Esophagus squamous epithelium (tissue), 5 donors: ENCODE data around the gene ANKRD13A. TPM values are rescaled to one million over a fixed set of nuclear protein-coding genes. Genes with fewer than 3 reads are reported as not detected.
"Not testable (repeated sequence)": the region's sequence is repeated elsewhere in the genome, so short reads cannot be mapped to it uniquely, and the experiment has no call there.

Experiments used
- DNase-seq: peaks from one replicate; lab custom pipeline; 2025; lab: John Stamatoyannopoulos, UW
- H3K27ac ChIP-seq, 4 donors: fragments of 200-600 bp; sonication (generic); one replicate each; pipeline ENCODE4 v1.5.1; 2016 to 2019; ENCODE audit warnings: mild to moderate bottlenecking in 1 of 4
- H3K27me3 ChIP-seq, 4 donors: fragments of 200-600 bp; sonication (generic); 1 replicate in 3 of 4; 2 replicates in 1 of 4; pipeline versions ENCODE4 v1.5.1 to v1.6.0; 2017 to 2021; ENCODE audit warnings: antibody characterized with exemption in 1 of 4
- H3K36me3 ChIP-seq, 3 donors: fragments of 200-600 bp; sonication (generic); one replicate each; pipeline ENCODE4 v1.5.1; 2016 to 2019
- H3K4me1 ChIP-seq, 3 donors: fragments of 200-600 bp; sonication (generic); one replicate each; pipeline ENCODE4 v1.5.1; 2017 to 2019
- H3K4me3 ChIP-seq, 4 donors: fragments of 200-600 bp; sonication (generic); 1 replicate in 3 of 4; 2 replicates in 1 of 4; pipeline ENCODE4 v1.5.1; 2016 to 2019; ENCODE audit warnings: mild to moderate bottlenecking in 2 of 4, moderate library complexity in 1 of 4
- H3K9me3 ChIP-seq, 3 donors: fragments of 200-600 bp; sonication (generic); one replicate each; pipeline ENCODE4 v1.5.1; 2016 to 2019
- CTCF ChIP-seq, 6 experiments: fragments of 450-650 bp in 4 of 6; fragments of 200-600 bp in 2 of 6; sonication (generic) in 2 of 6; IDR thresholded peaks; one replicate each; pipeline ENCODE4 v1.5.1; 2016 to 2019; ENCODE audit warnings: antibody characterized with exemption in 6 of 6, mild to moderate bottlenecking in 4 of 6, moderate library complexity in 4 of 6
- POLR2A ChIP-seq, 4 donors: fragments of 450-650 bp; IDR thresholded peaks; one replicate each; pipeline ENCODE4 v1.6.1; 2017; ENCODE audit warnings: antibody characterized with exemption in 4 of 4, mild to moderate bottlenecking in 4 of 4, moderate library complexity in 3 of 4
- WGBS, 2 donors: methylation state at CpG; one replicate each; pipeline ENCODE4 v1.1.5; 2018; 5-methylcytosine and 5-hydroxymethylcytosine counted together
- intact Hi-C: fragments of 100-400 bp; cut with DNase I; formaldehyde crosslinking; loops from one replicate; pipeline ENCODE4 v1.15.0; 2022
- total RNA-seq, 4 donors: library from RNA; depleted of rRNA; stranded (reverse); fragments of >200 nt; gene quantifications; one replicate each; pipeline ENCODE4 v1.1.0, GENCODE V29; 2016
- donor health status: DM: yes; HTN: yes; CAD: no.

Gene ANKRD13A
- total RNA-seq, 4 donors from 2014 or later: 67.6 to 92.9 (median 72.8) TPM

- intact Hi-C loops: no loop called here
- 70 to 88% methylated on average over 2 of the region's 2 CpGs for WGBS, 2 donors
- Histone ChIP-seq H3K9me3 (no peaks in the 10 kb centered on the region), H3K27me3 (no peaks in the 10 kb centered on the region), H3K4me1 (no peaks in the 10 kb centered on the region), H3K36me3 (no peaks in the 10 kb centered on the region), H3K4me3 (no peak overlapping the region), H3K27ac (no peak overlapping the region)
- TF ChIP-seq POLR2A (IDR thresholded peaks at IDR 0.05): no peak
- TF ChIP-seq CTCF (IDR thresholded peaks at IDR 0.05): no peak
- no peak for DNase-seq
Observed at GRCh38 chr12:110065540-110065939, 66.3 kb downstream of the ANKRD13A start.

GRCh38 chr12:110067531-110067930 is 68.3 kb downstream of the ANKRD13A start:
- no peaks in the 10 kb centered on the region for H3K9me3 ChIP-seq
- no peak for DNase-seq
- H3K4me1 ChIP-seq: peaks cover 0 to 1% (median 0%) of the 10 kb centered on the region in 3 donors
- no peak for TF ChIP-seq CTCF (IDR thresholded peaks at IDR 0.05)
- no peak for TF ChIP-seq POLR2A (IDR thresholded peaks at IDR 0.05)
- 95 to 100% methylated on average over 2 to 7 of the region's 7 CpGs for WGBS, 2 donors
- no peaks in the 10 kb centered on the region for H3K27me3 ChIP-seq
- H3K4me3 ChIP-seq: no peak overlapping the region
- H3K36me3 ChIP-seq: no peaks in the 10 kb centered on the region
- H3K27ac ChIP-seq: no peak overlapping the region
- intact Hi-C loops: no loop called here

GRCh38 chr12:110068115-110068514 is 68.9 kb downstream of the ANKRD13A start:
- 83 to 88% methylated on average over 8 to 9 of the region's 9 CpGs for WGBS, 2 donors
- intact Hi-C loops: not testable (repeated sequence)

GRCh38 chr12:110068654-110069053 is 69.4 kb downstream of the ANKRD13A start:
- no peak for DNase-seq
- TF ChIP-seq POLR2A (IDR thresholded peaks at IDR 0.05): no peak
- TF ChIP-seq CTCF (IDR thresholded peaks at IDR 0.05): no peak
- intact Hi-C loops: no loop called here
- 91 to 100% methylated on average over 2 of the region's 2 CpGs for WGBS, 2 donors
- no peaks in the 10 kb centered on the region for H3K9me3 ChIP-seq
- H3K27me3 ChIP-seq: no peaks in the 10 kb centered on the region
- H3K4me3 ChIP-seq: no peak overlapping the region
- H3K27ac ChIP-seq: no peak overlapping the region
- H3K4me1 ChIP-seq: peaks cover 0 to 11% (median 7%) of the 10 kb centered on the region in 3 donors
- H3K36me3 ChIP-seq: no peaks in the 10 kb centered on the region

More at GRCh38 chr12:110068115-110068514, 68.9 kb downstream of the ANKRD13A start:
- not testable (repeated sequence) for H3K27me3 ChIP-seq, H3K36me3 ChIP-seq, H3K27ac ChIP-seq, DNase-seq, H3K9me3 ChIP-seq, H3K4me3 ChIP-seq, H3K4me1 ChIP-seq

- Histone ChIP-seq H3K4me1 (peaks cover 0 to 14% (median 7%) of the 10 kb centered on the region in 3 donors), H3K4me3 (no peak overlapping the region), H3K36me3 (no peaks in the 10 kb centered on the region), H3K9me3 (no peaks in the 10 kb centered on the region), H3K27ac (no peak overlapping the region), H3K27me3 (no peaks in the 10 kb centered on the region)
- TF ChIP-seq POLR2A (IDR thresholded peaks at IDR 0.05) (no peak), CTCF (IDR thresholded peaks at IDR 0.05) (no peak)
- intact Hi-C loops: no loop called here
- no peak for DNase-seq
Observed at GRCh38 chr12:110071504-110071903, 72.3 kb downstream of the ANKRD13A start.

- intact Hi-C loops: no loop called here
- no peak for DNase-seq
- H3K9me3 ChIP-seq: no peaks in the 10 kb centered on the region
- TF ChIP-seq CTCF (IDR thresholded peaks at IDR 0.05): no peak
- no peak for TF ChIP-seq POLR2A (IDR thresholded peaks at IDR 0.05)
- peaks cover 0 to 14% (median 7%) of the 10 kb centered on the region in 3 donors for H3K4me1 ChIP-seq
- H3K4me3 ChIP-seq: no peak overlapping the region
- no peaks in the 10 kb centered on the region for H3K27me3 ChIP-seq
- H3K36me3 ChIP-seq: no peaks in the 10 kb centered on the region
- no peak overlapping the region for H3K27ac ChIP-seq
- WGBS, 2 donors: 97% methylated on average over 3 of the region's 3 CpGs
Observed at GRCh38 chr12:110071967-110072366, 72.7 kb downstream of the ANKRD13A start.

GRCh38 chr12:110072636-110073035 is 73.4 kb downstream of the ANKRD13A start:
- H3K9me3 ChIP-seq, H3K36me3 ChIP-seq, H3K27me3 ChIP-seq, DNase-seq, H3K27ac ChIP-seq, intact Hi-C loops: not testable (repeated sequence)
- H3K4me3 ChIP-seq: peak overlapping the region; percentile 21 to 60 (median 40)
- peaks cover 0 to 14% (median 7%) of the 10 kb centered on the region in 3 donors for H3K4me1 ChIP-seq
- 51 to 53% methylated on average over 7 to 8 of the region's 9 CpGs for WGBS, 2 donors
